Adipocyte (in vitro differentiated cells): Measurements from ENCODE around the gene PHF21A.
A peak's percentile ranks its signal among the peaks of the same experiment; 100 is the strongest.

Experiments used
- DNase-seq: peaks from one replicate; pipeline ENCODE4 v3.0.0-alpha.2; 2015; ENCODE audit warnings: low read depth
- H3K27me3 ChIP-seq: replicated peaks from 2 replicates; pipeline ENCODE4 v1.7.0; 2013; ENCODE audit warnings: mild to moderate bottlenecking, low read length, moderate library complexity; ENCODE audit not compliant: control insufficient read depth, insufficient read depth
- H3K36me3 ChIP-seq: 2 replicates; pipeline ENCODE4 v1.7.0; 2013; ENCODE audit warnings: low read length, mild to moderate bottlenecking, moderate library complexity; ENCODE audit not compliant: control insufficient read depth, insufficient read depth, severe bottlenecking
- H3K4me1 ChIP-seq: 2 replicates; pipeline ENCODE4 v1.7.0; 2013; ENCODE audit warnings: mild to moderate bottlenecking, low read length, moderate library complexity; ENCODE audit not compliant: control insufficient read depth, insufficient read depth
- H3K4me3 ChIP-seq: 2 replicates; pipeline ENCODE4 v1.7.0; 2013; ENCODE audit warnings: mild to moderate bottlenecking, low read length, moderate library complexity
- H3K9ac ChIP-seq: 2 replicates; pipeline ENCODE4 v1.7.0; 2013; ENCODE audit warnings: mild to moderate bottlenecking, low read length, moderate library complexity
- H3K9me3 ChIP-seq: 2 replicates; pipeline ENCODE4 v1.7.0; 2013; ENCODE audit warnings: mild to moderate bottlenecking, low read length, moderate library complexity; ENCODE audit not compliant: control insufficient read depth

Gene PHF21A

GRCh38 chr11:46002189-46002588, 119.1 kb downstream of the PHF21A start:
- H3K4me3 ChIP-seq = no peak overlapping the region
- H3K36me3 ChIP-seq = no peaks in the 10 kb centered on the region
- H3K4me1 ChIP-seq = peaks cover 30% of the 10 kb centered on the region
- no peak overlapping the region for H3K9ac ChIP-seq
- H3K27me3 ChIP-seq = no peaks in the 10 kb centered on the region
- no peak for DNase-seq
- H3K9me3 ChIP-seq = no peaks in the 10 kb centered on the region

GRCh38 chr11:46001448-46001914, 119.8 kb downstream of the PHF21A start:
- peaks cover 30% of the 10 kb centered on the region for H3K4me1 ChIP-seq
- peak; percentile 61 for DNase-seq
- no peak overlapping the region for H3K4me3 ChIP-seq
- no peaks in the 10 kb centered on the region for H3K27me3 ChIP-seq
- no peaks in the 10 kb centered on the region for H3K36me3 ChIP-seq
- no peaks in the 10 kb centered on the region for H3K9me3 ChIP-seq
- H3K9ac ChIP-seq = peak overlapping the region; percentile 40

- no peaks in the 10 kb centered on the region for H3K27me3 ChIP-seq
- H3K9ac ChIP-seq = no peak overlapping the region
- DNase-seq = no peak
- H3K4me3 ChIP-seq = no peak overlapping the region
- no peaks in the 10 kb centered on the region for H3K9me3 ChIP-seq
- no peaks in the 10 kb centered on the region for H3K36me3 ChIP-seq
- peaks cover 47% of the 10 kb centered on the region for H3K4me1 ChIP-seq
These were observed 123.7 kb downstream of the PHF21A start for GRCh38 chr11:45997599-45997998.

GRCh38 chr11:45995342-45995734, 125.9 kb downstream of the PHF21A start:
- Histone ChIP-seq H3K27me3 (no peaks in the 10 kb centered on the region), H3K4me1 (peaks cover 38% of the 10 kb centered on the region), H3K9ac (no peak overlapping the region), H3K9me3 (no peaks in the 10 kb centered on the region), H3K4me3 (no peak overlapping the region), H3K36me3 (no peaks in the 10 kb centered on the region)
- DNase-seq = no peak

- peak; percentile 56 for DNase-seq
- no peaks in the 10 kb centered on the region for H3K9me3 ChIP-seq
- H3K4me3 ChIP-seq = no peak overlapping the region
- no peak overlapping the region for H3K9ac ChIP-seq
- H3K4me1 ChIP-seq = peaks cover 38% of the 10 kb centered on the region
- no peaks in the 10 kb centered on the region for H3K27me3 ChIP-seq
- no peaks in the 10 kb centered on the region for H3K36me3 ChIP-seq
These were observed 126.6 kb downstream of the PHF21A start for GRCh38 chr11:45994371-45995341.

- H3K36me3 ChIP-seq = no peaks in the 10 kb centered on the region
- peaks cover 38% of the 10 kb centered on the region for H3K4me1 ChIP-seq
- no peak overlapping the region for H3K9ac ChIP-seq
- peak overlapping the region; percentile 17 for H3K4me3 ChIP-seq
- H3K27me3 ChIP-seq = no peaks in the 10 kb centered on the region
- DNase-seq = peak; percentile 74
- no peaks in the 10 kb centered on the region for H3K9me3 ChIP-seq
These were observed 127.7 kb downstream of the PHF21A start for GRCh38 chr11:45993531-45994001.

- Histone ChIP-seq H3K9me3 (no peaks in the 10 kb centered on the region), H3K4me1 (peaks cover 22% of the 10 kb centered on the region), H3K36me3 (no peaks in the 10 kb centered on the region), H3K4me3 (no peak overlapping the region), H3K9ac (no peak overlapping the region), H3K27me3 (no peaks in the 10 kb centered on the region)
- no peak for DNase-seq
These were observed 132.3 kb downstream of the PHF21A start for GRCh38 chr11:45988921-45989320.

GRCh38 chr11:45985212-45985611, 136.0 kb downstream of the PHF21A start:
- Histone ChIP-seq H3K27me3 (no peaks in the 10 kb centered on the region), H3K4me1 (peaks cover 18% of the 10 kb centered on the region), H3K4me3 (no peak overlapping the region), H3K9ac (no peak overlapping the region), H3K9me3 (no peaks in the 10 kb centered on the region), H3K36me3 (no peaks in the 10 kb centered on the region)
- no peak for DNase-seq

- Histone ChIP-seq H3K4me3 (no peak overlapping the region), H3K9me3 (no peaks in the 10 kb centered on the region), H3K4me1 (peaks cover 18% of the 10 kb centered on the region), H3K9ac (no peak overlapping the region), H3K27me3 (no peaks in the 10 kb centered on the region), H3K36me3 (peaks cover 4% of the 10 kb centered on the region)
- DNase-seq = no peak
These were observed 137.1 kb downstream of the PHF21A start for GRCh38 chr11:45984192-45984591.

- no peak for DNase-seq
These were observed 137.8 kb downstream of the PHF21A start for GRCh38 chr11:45983471-45983845.

GRCh38 chr11:45982656-45983470, 138.4 kb downstream of the PHF21A start:
- peaks cover 16% of the 10 kb centered on the region for H3K36me3 ChIP-seq
- DNase-seq = peak; percentile 82
- no peaks in the 10 kb centered on the region for H3K27me3 ChIP-seq
- H3K9me3 ChIP-seq = no peaks in the 10 kb centered on the region
- peaks cover 18% of the 10 kb centered on the region for H3K4me1 ChIP-seq
- H3K4me3 ChIP-seq = no peak overlapping the region
- H3K9ac ChIP-seq = no peak overlapping the region

More at GRCh38 chr11:45983471-45983845, 137.8 kb downstream of the PHF21A start:
- Histone ChIP-seq H3K36me3 (peaks cover 11% of the 10 kb centered on the region), H3K27me3 (no peaks in the 10 kb centered on the region), H3K4me1 (peaks cover 18% of the 10 kb centered on the region), H3K9ac (no peak overlapping the region), H3K4me3 (no peak overlapping the region), H3K9me3 (no peaks in the 10 kb centered on the region)
